Skeletal muscle satellite cell (primary cell): Measurements from ENCODE around the gene TMEM50B.

Experiments used
- H3K27me3 ChIP-seq: 2 replicates; pipeline ENCODE4 v1.7.0; 2013; ENCODE audit warnings: low read length; ENCODE audit not compliant: control insufficient read depth, insufficient read depth
- H3K36me3 ChIP-seq: 2 replicates; pipeline ENCODE4 v1.7.0; 2013; ENCODE audit warnings: mild to moderate bottlenecking, control low read depth, low read length; ENCODE audit not compliant: insufficient read depth
- H3K4me1 ChIP-seq: 2 replicates; pipeline ENCODE4 v1.7.0; 2013; ENCODE audit warnings: low read length; ENCODE audit not compliant: control insufficient read depth, insufficient read depth
- H3K4me2 ChIP-seq: 2 replicates; pipeline ENCODE4 v1.7.0; 2013; ENCODE audit warnings: mild to moderate bottlenecking, low read length
- H3K4me3 ChIP-seq: 2 replicates; pipeline ENCODE4 v1.7.0; 2013; ENCODE audit warnings: low read length
- H3K9ac ChIP-seq: 2 replicates; pipeline ENCODE4 v1.7.0; 2013; ENCODE audit warnings: mild to moderate bottlenecking, low read depth, low read length, moderate library complexity
- H3K9me3 ChIP-seq: replicated peaks from 2 replicates; pipeline ENCODE4 v1.7.0; 2013; ENCODE audit warnings: mild to moderate bottlenecking, control low read depth, low read length

TMEM50B gene

DNA sequence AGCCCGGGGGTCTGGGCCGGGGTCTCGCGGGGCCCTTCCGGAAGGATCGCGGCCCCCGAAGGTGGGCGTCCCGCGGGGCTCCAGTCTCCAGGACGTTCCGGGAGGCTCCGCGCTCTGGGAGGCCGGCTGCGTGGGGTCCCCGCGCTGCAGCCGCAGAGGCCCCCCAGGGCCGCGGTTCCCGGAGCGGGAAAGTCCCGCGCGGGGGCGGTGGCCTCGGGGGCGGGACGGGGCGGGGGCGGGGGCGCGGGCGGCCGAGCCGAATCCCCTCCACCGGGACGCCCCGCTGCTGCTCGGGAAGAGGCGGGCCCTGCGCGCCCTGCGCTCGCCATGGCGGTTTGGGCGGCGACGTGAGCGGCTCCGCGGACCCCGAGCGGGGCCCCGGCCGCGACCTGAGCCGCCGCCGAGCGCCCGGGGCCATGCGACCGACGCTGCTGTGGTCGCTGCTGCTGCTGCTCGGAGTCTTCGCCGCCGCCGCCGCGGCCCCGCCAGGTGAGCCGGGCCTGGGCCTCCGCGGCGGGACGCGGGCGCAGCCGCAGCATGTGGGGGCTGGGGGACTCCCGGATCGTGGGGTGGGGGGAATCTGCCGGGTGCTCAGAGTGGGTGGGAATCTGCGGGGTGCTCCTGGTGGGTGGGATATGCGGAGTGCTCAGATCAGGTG, 76.5 kb downstream of the TMEM50B start, which contains the start of gene IFNGR2:
TSS of gene IFNGR2 (plus strand) at position 286 of the 658 bp plus-strand sequence. CDS start at position 417, 131 bp downstream.
- no peaks in the 10 kb centered on the region for H3K9me3 ChIP-seq
- peak within 1 kb of the TSS; percentile 73 for H3K4me3 ChIP-seq
- peak within 1 kb of the TSS; percentile 92 for H3K9ac ChIP-seq
- H3K4me1 ChIP-seq: peaks cover 19% of the 10 kb centered on the region
- peaks cover 6% of the 10 kb centered on the region for H3K36me3 ChIP-seq
- H3K27me3 ChIP-seq: no peaks in the 10 kb centered on the region
- H3K4me2 ChIP-seq: peak within 1 kb of the TSS; percentile 79

DNA sequence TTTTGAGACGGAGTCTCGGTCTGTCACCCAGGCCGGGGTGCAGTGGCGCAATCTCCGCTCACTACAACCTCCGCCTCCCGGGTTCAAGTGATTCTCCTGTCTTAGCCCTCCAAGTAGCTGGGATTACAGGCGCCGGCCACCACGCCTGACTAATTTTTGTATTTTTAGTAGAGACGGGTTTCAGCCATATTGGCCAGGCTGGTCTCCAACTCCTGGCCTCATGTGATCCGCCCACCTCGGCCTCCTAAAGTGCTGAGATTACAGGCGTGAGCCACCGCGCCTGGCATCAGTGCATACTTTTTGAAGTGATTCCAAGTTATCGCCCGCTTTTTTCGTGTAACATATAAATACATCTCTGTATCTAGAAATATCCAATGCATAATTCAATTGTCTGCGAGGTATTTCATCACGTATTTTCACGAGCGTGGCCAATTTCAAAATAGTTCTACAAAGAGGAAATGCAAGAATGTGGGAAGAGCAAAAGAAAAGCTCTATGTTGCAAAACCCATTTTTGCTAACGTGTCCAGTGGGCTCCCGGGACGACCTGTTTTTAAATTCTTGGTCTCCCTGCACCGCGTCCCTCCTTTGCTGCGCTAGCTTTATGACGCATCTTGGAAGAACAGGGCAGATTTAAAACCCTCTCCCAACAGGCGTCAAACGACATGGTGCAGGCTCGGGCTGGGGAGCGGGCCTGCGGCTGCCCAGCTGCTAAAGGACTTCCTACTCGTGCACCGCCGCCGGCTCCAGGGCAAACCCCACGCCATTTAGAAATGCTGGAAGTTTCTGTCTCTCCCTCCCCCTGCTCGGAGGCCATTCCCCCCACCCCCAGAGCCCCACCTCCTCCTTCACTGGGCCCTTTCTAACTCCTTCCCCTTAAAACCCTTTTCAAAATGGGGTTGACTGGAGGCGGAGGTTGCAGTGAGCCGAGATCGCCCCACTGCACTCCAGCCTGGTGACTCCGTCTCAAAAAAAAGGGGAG, 77.5 kb downstream of the TMEM50B start:
- no peaks in the 10 kb centered on the region for H3K9me3 ChIP-seq
- peaks cover 6% of the 10 kb centered on the region for H3K36me3 ChIP-seq
- H3K4me2 ChIP-seq: peak overlapping the region; percentile 62
- no peaks in the 10 kb centered on the region for H3K27me3 ChIP-seq
- peaks cover 21% of the 10 kb centered on the region for H3K4me1 ChIP-seq
- H3K4me3 ChIP-seq: peak overlapping the region; percentile 73
- peak overlapping the region; percentile 92 for H3K9ac ChIP-seq

DNA sequence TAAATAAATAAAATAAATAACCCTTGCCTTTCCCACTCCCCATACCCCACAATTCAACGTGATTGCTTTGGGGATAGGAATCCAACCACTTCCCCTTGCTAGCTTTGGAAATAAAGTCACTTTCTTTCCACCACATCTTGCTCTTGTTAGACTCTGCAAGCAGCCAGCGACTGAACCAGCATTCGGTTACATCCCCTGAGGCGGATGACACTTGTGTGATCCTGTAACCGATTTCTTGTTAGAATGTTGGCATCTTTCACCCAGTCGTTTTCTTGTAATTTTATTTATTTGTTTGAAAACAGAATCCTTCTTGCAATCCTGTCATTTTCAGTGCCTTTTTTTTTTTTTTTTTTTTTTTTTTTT, 78.2 kb downstream of the TMEM50B start:
- H3K36me3 ChIP-seq: peaks cover 6% of the 10 kb centered on the region
- H3K9ac ChIP-seq: no peak overlapping the region
- H3K27me3 ChIP-seq: no peaks in the 10 kb centered on the region
- H3K4me3 ChIP-seq: no peak overlapping the region
- H3K4me2 ChIP-seq: no peak overlapping the region
- peaks cover 27% of the 10 kb centered on the region for H3K4me1 ChIP-seq
- H3K9me3 ChIP-seq: no peaks in the 10 kb centered on the region
